ENCODE results near the gene MAGEB17. TPM values are rescaled to one million over a fixed set of nuclear protein-coding genes. Genes with fewer than 3 reads are reported as not detected.

MAGEB17 gene
- total RNA-seq, 1 experiment from 2014 or later = not detected

DNA sequence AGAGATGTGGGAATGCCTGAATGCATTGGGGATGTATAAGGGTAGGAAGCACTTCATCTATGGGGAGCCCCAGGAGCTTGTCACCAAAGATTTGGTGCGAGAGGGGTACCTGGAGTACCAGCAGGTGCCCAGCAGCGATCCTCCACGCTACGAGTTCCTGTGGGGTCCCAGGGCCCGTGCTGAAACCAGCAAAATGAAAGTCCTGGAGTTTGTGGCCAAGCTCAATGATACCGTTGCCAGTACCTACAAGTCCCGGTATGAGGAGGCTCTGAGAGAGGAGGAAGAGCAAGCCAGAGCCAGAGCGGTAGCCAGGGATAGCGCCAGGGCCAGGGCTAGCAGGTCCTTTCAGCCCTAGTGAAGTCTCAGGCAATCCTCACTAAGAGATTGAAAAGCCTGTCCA lies 3.8 kb downstream of the MAGEB17 start:
- Histone ChIP-seq H3K4me1 (ENCODE audit: insufficient read depth, low read length, poor library complexity, severe bottlenecking) (no peaks in the 10 kb centered on the region), H3K9me3 (ENCODE audit: low read depth, low read length, poor library complexity, severe bottlenecking) (no peaks in the 10 kb centered on the region), H3K27me3 (replicated peaks; ENCODE audit: insufficient read depth, low read depth, low read length, poor library complexity) (peaks cover 21% of the 10 kb centered on the region), H3K4me3 (ENCODE audit: low read depth, low read length, poor library complexity, severe bottlenecking) (no peak overlapping the region), H3K36me3 (ENCODE audit: insufficient read depth, low read length, poor library complexity, severe bottlenecking) (no peaks in the 10 kb centered on the region), H3K27ac (ENCODE audit: low read depth, low read length, poor library complexity, severe bottlenecking) (no peak overlapping the region)
- ChIA-PET CTCF (no interaction called here), POLR2A (ENCODE audit: low non-redundant PET) (no interaction called here)
- intact Hi-C loops (cut with micrococcal nuclease; ENCODE audit: unreplicated experiment) = no loop called here
- no TSS peak for BruUV-seq (replicated peaks)
- DNase-seq (ENCODE audit: low spot score) = no peak
- no peak for TF ChIP-seq EZH2 (IDR thresholded peaks at IDR 0.05; ENCODE audit: borderline replicate concordance, low read depth, low read length, poor library complexity, severe bottlenecking)
- TF ChIP-seq, protein P1, sequence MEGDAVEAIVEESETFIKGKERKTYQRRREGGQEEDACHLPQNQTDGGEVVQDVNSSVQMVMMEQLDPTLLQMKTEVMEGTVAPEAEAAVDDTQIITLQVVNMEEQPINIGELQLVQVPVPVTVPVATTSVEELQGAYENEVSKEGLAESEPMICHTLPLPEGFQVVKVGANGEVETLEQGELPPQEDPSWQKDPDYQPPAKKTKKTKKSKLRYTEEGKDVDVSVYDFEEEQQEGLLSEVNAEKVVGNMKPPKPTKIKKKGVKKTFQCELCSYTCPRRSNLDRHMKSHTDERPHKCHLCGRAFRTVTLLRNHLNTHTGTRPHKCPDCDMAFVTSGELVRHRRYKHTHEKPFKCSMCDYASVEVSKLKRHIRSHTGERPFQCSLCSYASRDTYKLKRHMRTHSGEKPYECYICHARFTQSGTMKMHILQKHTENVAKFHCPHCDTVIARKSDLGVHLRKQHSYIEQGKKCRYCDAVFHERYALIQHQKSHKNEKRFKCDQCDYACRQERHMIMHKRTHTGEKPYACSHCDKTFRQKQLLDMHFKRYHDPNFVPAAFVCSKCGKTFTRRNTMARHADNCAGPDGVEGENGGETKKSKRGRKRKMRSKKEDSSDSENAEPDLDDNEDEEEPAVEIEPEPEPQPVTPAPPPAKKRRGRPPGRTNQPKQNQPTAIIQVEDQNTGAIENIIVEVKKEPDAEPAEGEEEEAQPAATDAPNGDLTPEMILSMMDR (conservative IDR thresholded peaks at IDR 0.05; ENCODE audit: low read depth, low read length) = no peak

DNA sequence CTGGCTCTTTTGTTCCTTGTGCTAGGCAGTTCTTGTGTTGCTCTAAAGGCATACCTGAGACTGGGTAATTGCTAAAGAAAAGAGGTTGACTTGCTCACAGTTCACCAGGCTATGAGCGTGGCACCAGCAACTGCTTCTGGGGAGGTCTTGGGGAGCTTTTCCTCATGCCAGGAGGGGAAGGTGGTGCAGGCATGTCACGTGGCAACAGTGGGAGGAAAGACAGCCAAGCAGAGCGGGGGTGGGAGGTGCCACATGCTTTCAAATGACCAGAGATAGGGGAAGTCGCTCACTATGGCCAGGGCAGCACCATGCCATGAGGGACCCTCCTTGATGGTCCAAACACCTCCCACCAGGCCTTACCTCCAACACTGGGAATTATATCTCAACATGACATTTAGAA lies 4.7 kb downstream of the MAGEB17 start:
- intact Hi-C loops (cut with micrococcal nuclease; ENCODE audit: unreplicated experiment) = no loop called here
- TF ChIP-seq, protein P1 (conservative IDR thresholded peaks at IDR 0.05; ENCODE audit: low read depth, low read length) = no peak
- TF ChIP-seq EZH2 (IDR thresholded peaks at IDR 0.05; ENCODE audit: borderline replicate concordance, low read depth, low read length, poor library complexity, severe bottlenecking) = no peak
- H3K9me3 ChIP-seq (ENCODE audit: low read depth, low read length, poor library complexity, severe bottlenecking) = no peaks in the 10 kb centered on the region
- H3K27ac ChIP-seq (ENCODE audit: low read depth, low read length, poor library complexity, severe bottlenecking) = no peak overlapping the region
- ChIA-PET CTCF (no interaction called here), POLR2A (ENCODE audit: low non-redundant PET) (no interaction called here)
- no peak overlapping the region for H3K4me3 ChIP-seq (ENCODE audit: low read depth, low read length, poor library complexity, severe bottlenecking)
- DNase-seq (ENCODE audit: low spot score) = no peak
- H3K27me3 ChIP-seq (replicated peaks; ENCODE audit: insufficient read depth, low read depth, low read length, poor library complexity) = peaks cover 21% of the 10 kb centered on the region
- H3K36me3 ChIP-seq (ENCODE audit: insufficient read depth, low read length, poor library complexity, severe bottlenecking) = no peaks in the 10 kb centered on the region
- BruUV-seq (replicated peaks) = no TSS peak
- H3K4me1 ChIP-seq (ENCODE audit: insufficient read depth, low read length, poor library complexity, severe bottlenecking) = no peaks in the 10 kb centered on the region

DNA sequence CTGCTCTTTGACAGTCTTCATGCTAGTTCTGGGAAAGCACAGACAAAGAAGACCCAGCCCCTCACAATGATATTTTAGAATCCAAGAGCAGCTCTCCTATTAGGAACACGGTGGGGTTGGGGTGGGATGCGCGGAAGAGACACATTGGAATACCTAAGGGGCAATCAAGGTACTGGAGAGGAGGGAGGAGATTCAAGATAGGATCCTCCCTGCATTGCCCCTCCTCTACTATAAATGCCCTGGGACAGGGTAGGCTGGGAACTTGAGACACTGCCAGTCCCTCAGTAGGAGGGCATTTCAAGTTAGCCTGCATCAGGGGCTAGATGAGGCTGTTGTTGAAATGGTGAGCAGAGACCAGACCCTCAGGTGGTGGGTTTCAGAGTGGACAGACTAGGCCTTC lies 5.1 kb downstream of the MAGEB17 start:
- intact Hi-C loops (cut with micrococcal nuclease; ENCODE audit: unreplicated experiment) = no loop called here
- Histone ChIP-seq H3K27me3 (replicated peaks; ENCODE audit: insufficient read depth, low read depth, low read length, poor library complexity) (peaks cover 23% of the 10 kb centered on the region), H3K27ac (ENCODE audit: low read depth, low read length, poor library complexity, severe bottlenecking) (no peak overlapping the region), H3K36me3 (ENCODE audit: insufficient read depth, low read length, poor library complexity, severe bottlenecking) (no peaks in the 10 kb centered on the region), H3K4me1 (ENCODE audit: insufficient read depth, low read length, poor library complexity, severe bottlenecking) (no peaks in the 10 kb centered on the region), H3K9me3 (ENCODE audit: low read depth, low read length, poor library complexity, severe bottlenecking) (no peaks in the 10 kb centered on the region), H3K4me3 (ENCODE audit: low read depth, low read length, poor library complexity, severe bottlenecking) (no peak overlapping the region)
- TF ChIP-seq, protein P1 (conservative IDR thresholded peaks at IDR 0.05; ENCODE audit: low read depth, low read length) = no peak
- no peak for TF ChIP-seq EZH2 (IDR thresholded peaks at IDR 0.05; ENCODE audit: borderline replicate concordance, low read depth, low read length, poor library complexity, severe bottlenecking)
- CTCF ChIA-PET = no interaction called here
- no peak for DNase-seq (ENCODE audit: low spot score)
- BruUV-seq (replicated peaks) = no TSS peak
- POLR2A ChIA-PET (ENCODE audit: low non-redundant PET) = no interaction called here

Measured in A673 (cell line).